ENCODE results near the gene TRPM4. TPM values are rescaled to one million over a fixed set of nuclear protein-coding genes. Genes with fewer than 3 reads are reported as not detected.

The TRPM4 gene
- total and polyA plus RNA-seq, 2 donors (not counting 3 experiments of a cell fraction or from before 2014, with no cell fraction given): 17.6 to 38.9 TPM

DNA sequence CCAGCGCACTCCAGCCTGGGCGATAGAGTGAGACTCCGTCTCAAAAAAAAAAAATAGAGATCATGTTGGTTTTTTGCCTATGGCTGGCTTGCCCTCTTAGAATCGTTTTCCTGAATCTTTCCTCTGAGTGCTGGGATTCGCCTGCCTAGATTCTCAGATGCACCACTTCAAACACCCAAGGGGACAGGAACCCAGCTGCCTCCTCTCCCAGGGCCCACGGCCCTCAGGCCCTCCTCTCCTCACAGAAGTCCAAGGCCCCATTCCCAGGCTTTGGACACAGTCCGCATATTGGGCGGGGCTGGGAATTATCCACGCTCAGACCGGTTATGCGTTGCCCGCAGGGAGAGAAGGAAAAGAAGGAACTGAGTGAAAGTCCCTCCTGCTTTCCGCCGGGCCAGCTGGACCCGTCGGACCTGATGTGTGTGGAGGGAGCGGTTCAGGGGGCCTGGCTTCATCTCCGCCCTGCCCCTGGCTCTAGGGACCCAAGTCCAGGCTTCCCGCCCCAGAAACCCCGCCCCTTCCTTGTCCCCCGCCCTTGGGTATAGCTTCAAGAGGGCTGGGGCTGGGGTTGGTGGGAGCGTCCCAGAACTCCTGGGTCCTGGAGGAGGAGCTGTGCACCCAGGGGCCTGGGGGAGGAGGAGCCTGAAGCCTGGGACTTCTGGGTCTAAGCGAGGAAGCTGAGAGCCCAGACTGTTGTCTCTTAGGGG, 32.4 kb upstream of the TRPM4 start:
- Histone ChIP-seq H3K9ac (replicated peaks; ENCODE audit: extremely low read depth, insufficient read depth, low read length) (no peak overlapping the region), H3K27ac (ENCODE audit: insufficient read depth, low read depth, low read length) (no peak overlapping the region), H3K4me2 (ENCODE audit: insufficient read depth, low read length) (no peak overlapping the region), H4K20me1 (replicated peaks; ENCODE audit: control insufficient read depth, extremely low read depth, insufficient read depth, low read length) (no peaks in the 10 kb centered on the region), H3K27me3 (ENCODE audit: control insufficient read depth in 2 of 2, insufficient read depth in 2 of 2, low read length in 2 of 2) (peaks cover 7% of the 10 kb centered on the region in 2 experiments), H3K4me3 (replicated peaks in 1 of 3; ENCODE audit: insufficient read depth in 1 of 3, low read depth in 1 of 3, low read length in 3 of 3) (no peak overlapping the region), H3K4me1 (ENCODE audit: control insufficient read depth, extremely low read depth, insufficient read depth, low read length) (no peaks in the 10 kb centered on the region), H3K9me3 (replicated peaks; ENCODE audit: control insufficient read depth, insufficient read depth, low read length) (no peaks in the 10 kb centered on the region), H3K9me1 (replicated peaks; ENCODE audit: control insufficient read depth, extremely low read depth, insufficient read depth, low read length) (no peaks in the 10 kb centered on the region), H2AFZ (ENCODE audit: low read depth, low read length) (no peak overlapping the region), H3K79me2 (ENCODE audit: control insufficient read depth, insufficient read depth, low read length) (no peaks in the 10 kb centered on the region), H3K36me3 (ENCODE audit: control insufficient read depth in 2 of 2, extremely low read depth in 1 of 2, insufficient read depth in 2 of 2, low read length in 2 of 2) (no peaks in the 10 kb centered on the region)
- DNase-seq (ENCODE audit: low read depth, low spot score) (no peak), FAIRE-seq (no peak)
- dilution Hi-C loops (cut with MboI; ENCODE audit: extremely low pct_ligation_motif_present, low sequenced_read_pairs) (no loop called here), intact Hi-C loops (cut with micrococcal nuclease) (loop anchor here (5.0 kb wide), 1 partner anchor 38 kb away; the partner anchor contains the start of gene SNRNP70)
- no peak for TF ChIP-seq EZH2 (IDR thresholded peaks at IDR 0.05; ENCODE audit: borderline replicate concordance, low read depth, low read length, severe bottlenecking)
- TF ChIP-seq GATA2 (IDR thresholded peaks at IDR 0.05; ENCODE audit: insufficient read depth, insufficient read length, low read depth, low read length): no peak
- no peak for TF ChIP-seq POLR2A (IDR thresholded peaks at IDR 0.05; ENCODE audit: low read depth, low read length)
- TF ChIP-seq, protein P1, sequence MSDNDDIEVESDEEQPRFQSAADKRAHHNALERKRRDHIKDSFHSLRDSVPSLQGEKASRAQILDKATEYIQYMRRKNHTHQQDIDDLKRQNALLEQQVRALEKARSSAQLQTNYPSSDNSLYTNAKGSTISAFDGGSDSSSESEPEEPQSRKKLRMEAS (IDR thresholded peaks at IDR 0.05; ENCODE audit: insufficient read depth, insufficient read length): no peak
- BruUV-seq (replicated peaks): no TSS peak
- CTCF ChIA-PET: interaction anchor here (1.0 to 1.2 kb wide), 2 partner anchors 11 to 74 kb away, joined by 3 to 4 read pairs; partner anchors contain the start of gene LIN7B
- POLR2A ChIA-PET: interaction anchor here (0.6 kb wide), 1 partner anchor 429 kb away, joined by 3 read pairs; no protein-coding TSS in a partner anchor

DNA sequence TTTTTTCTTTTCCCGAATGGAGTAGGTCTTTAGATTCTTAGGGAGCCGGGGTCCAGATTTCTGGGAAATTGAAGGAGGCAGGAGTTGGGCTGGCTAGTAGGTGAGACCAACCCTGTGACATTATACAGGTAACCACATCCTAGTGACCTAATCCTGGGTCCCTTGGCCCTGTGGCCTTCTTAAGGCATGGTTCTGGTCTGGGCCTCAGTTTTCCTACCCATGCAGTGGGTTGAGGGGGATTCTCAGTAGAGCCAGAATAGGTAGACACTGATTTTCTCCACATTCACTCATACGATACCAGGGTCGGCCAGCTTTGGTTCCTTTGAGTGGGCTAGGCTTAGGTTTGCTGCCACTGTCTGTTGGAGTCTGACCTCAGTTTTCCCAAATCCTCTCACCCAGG, 31.0 kb upstream of the TRPM4 start:
- FAIRE-seq (no peak), DNase-seq (ENCODE audit: low read depth, low spot score) (no peak)
- Histone ChIP-seq H4K20me1 (replicated peaks; ENCODE audit: control insufficient read depth, extremely low read depth, insufficient read depth, low read length) (no peaks in the 10 kb centered on the region), H3K36me3 (ENCODE audit: control insufficient read depth in 2 of 2, extremely low read depth in 1 of 2, insufficient read depth in 2 of 2, low read length in 2 of 2) (no peaks in the 10 kb centered on the region), H3K9me1 (replicated peaks; ENCODE audit: control insufficient read depth, extremely low read depth, insufficient read depth, low read length) (no peaks in the 10 kb centered on the region), H3K9ac (replicated peaks; ENCODE audit: extremely low read depth, insufficient read depth, low read length) (no peak overlapping the region), H2AFZ (ENCODE audit: low read depth, low read length) (no peak overlapping the region), H3K27ac (ENCODE audit: insufficient read depth, low read depth, low read length) (no peak overlapping the region), H3K4me1 (ENCODE audit: control insufficient read depth, extremely low read depth, insufficient read depth, low read length) (no peaks in the 10 kb centered on the region), H3K4me3 (replicated peaks in 1 of 3; ENCODE audit: insufficient read depth in 1 of 3, low read depth in 1 of 3, low read length in 3 of 3) (no peak overlapping the region), H3K9me3 (replicated peaks; ENCODE audit: control insufficient read depth, insufficient read depth, low read length) (no peaks in the 10 kb centered on the region), H3K79me2 (ENCODE audit: control insufficient read depth, insufficient read depth, low read length) (no peaks in the 10 kb centered on the region), H3K4me2 (ENCODE audit: insufficient read depth, low read length) (no peak overlapping the region), H3K27me3 (ENCODE audit: control insufficient read depth in 2 of 2, insufficient read depth in 2 of 2, low read length in 2 of 2) (peaks cover 0 to 2% of the 10 kb centered on the region in 2 experiments)
- intact Hi-C loops (cut with micrococcal nuclease): loop anchor here (5.0 kb wide), 1 partner anchor 39 kb away; the partner anchor contains the start of gene SNRNP70
- BruUV-seq (replicated peaks): no TSS peak
- no peak for TF ChIP-seq GATA2 (IDR thresholded peaks at IDR 0.05; ENCODE audit: insufficient read depth, insufficient read length, low read depth, low read length)
- TF ChIP-seq FOS (IDR thresholded peaks at IDR 0.05; ENCODE audit: borderline replicate concordance, insufficient read depth, low read length): no peak
- no peak for TF ChIP-seq POLR2A (IDR thresholded peaks at IDR 0.05; ENCODE audit: low read depth, low read length)
- TF ChIP-seq EZH2 (IDR thresholded peaks at IDR 0.05; ENCODE audit: borderline replicate concordance, low read depth, low read length, severe bottlenecking): no peak
- TF ChIP-seq MYC (IDR thresholded peaks at IDR 0.05; ENCODE audit: low read depth, low read length): no peak
- TF ChIP-seq JUN (IDR thresholded peaks at IDR 0.05; ENCODE audit: borderline replicate concordance, insufficient read depth, insufficient read length, low read depth): no peak
- TF ChIP-seq, protein P2, sequence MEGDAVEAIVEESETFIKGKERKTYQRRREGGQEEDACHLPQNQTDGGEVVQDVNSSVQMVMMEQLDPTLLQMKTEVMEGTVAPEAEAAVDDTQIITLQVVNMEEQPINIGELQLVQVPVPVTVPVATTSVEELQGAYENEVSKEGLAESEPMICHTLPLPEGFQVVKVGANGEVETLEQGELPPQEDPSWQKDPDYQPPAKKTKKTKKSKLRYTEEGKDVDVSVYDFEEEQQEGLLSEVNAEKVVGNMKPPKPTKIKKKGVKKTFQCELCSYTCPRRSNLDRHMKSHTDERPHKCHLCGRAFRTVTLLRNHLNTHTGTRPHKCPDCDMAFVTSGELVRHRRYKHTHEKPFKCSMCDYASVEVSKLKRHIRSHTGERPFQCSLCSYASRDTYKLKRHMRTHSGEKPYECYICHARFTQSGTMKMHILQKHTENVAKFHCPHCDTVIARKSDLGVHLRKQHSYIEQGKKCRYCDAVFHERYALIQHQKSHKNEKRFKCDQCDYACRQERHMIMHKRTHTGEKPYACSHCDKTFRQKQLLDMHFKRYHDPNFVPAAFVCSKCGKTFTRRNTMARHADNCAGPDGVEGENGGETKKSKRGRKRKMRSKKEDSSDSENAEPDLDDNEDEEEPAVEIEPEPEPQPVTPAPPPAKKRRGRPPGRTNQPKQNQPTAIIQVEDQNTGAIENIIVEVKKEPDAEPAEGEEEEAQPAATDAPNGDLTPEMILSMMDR (IDR thresholded peaks at IDR 0.05; ENCODE audit: extremely low read depth in 1 of 2, insufficient read depth in 1 of 2, low read depth in 1 of 2, low read length in 2 of 2): no peak
- TF ChIP-seq, protein P1 (IDR thresholded peaks at IDR 0.05; ENCODE audit: insufficient read depth, insufficient read length): no peak
- no peak for TF ChIP-seq POLR2AphosphoS5 (IDR thresholded peaks at IDR 0.05; ENCODE audit: insufficient read depth, low read depth, low read length)
- ChIA-PET CTCF (interaction anchor here (1.9 to 2.0 kb wide), 2 partner anchors 29 to 72 kb away, joined by 14 to 15 read pairs; no protein-coding TSS in a partner anchor), POLR2A (no interaction called here)
- dilution Hi-C loops (cut with MboI; ENCODE audit: extremely low pct_ligation_motif_present, low sequenced_read_pairs): no loop called here

All from endothelial cell of umbilical vein (primary cell).